ENCODE data around the gene SLC9A2. TPM values are rescaled to one million over a fixed set of nuclear protein-coding genes. Genes with fewer than 3 reads are reported as not detected.

SLC9A2 gene
- total and polyA plus RNA-seq, 2 of the 13 experiments (the other 11 are each of a cell fraction or from before 2014, with no cell fraction given), result 0.02 TPM; not detected in 1

DNA sequence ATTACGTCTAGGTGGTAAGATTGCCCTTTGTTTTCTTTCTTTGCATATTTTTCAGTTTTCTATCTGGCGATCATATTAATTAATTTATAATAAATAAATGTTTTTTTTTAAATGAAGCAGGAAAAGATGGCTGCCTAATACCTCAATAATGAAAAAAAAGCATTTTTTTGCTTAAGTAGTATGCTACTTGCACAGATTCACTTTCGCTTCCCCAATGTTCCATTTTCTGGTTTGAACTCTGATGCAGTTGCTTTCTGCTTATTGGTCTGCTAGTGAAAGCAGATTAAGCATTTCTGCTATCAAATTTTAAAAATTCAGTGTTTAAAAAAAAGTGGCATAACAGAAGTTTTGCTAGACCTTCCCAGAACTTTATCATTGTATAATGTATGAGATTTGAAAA lies 130.6 kb downstream of the SLC9A2 start:
- DNase-seq (ENCODE audit: low spot score) (no peak), FAIRE-seq (no peak), ATAC-seq (no peak)
- intact Hi-C loops (cut with micrococcal nuclease; ENCODE audit: unreplicated experiment), result no loop called here
- no peaks in the 10 kb centered on the region for H3K9me3 ChIP-seq (ENCODE audit: low read length)
- no peak overlapping the region for H3K27ac ChIP-seq (ENCODE audit: extremely low read length, insufficient read depth, low read length)
- ChIA-PET CTCF (ENCODE audit: low intra/inter-chr PET ratio, low total read pairs) (no interaction called here), POLR2A (no interaction called here)
- H3K36me3 ChIP-seq (replicated peaks in 1 of 2; ENCODE audit: control insufficient read depth in 1 of 2, insufficient read depth in 2 of 2, low read length in 2 of 2), result no peaks in the 10 kb centered on the region
- no peaks in the 10 kb centered on the region for H4K20me1 ChIP-seq (ENCODE audit: insufficient read depth, low read length)
- in situ Hi-C loops (cut with HindIII; ENCODE audit: extremely low pct_ligation_motif_present, low pct_unique_long_range_greater_than_20kb), result loop anchor here (5.0 kb wide), 1 partner anchor 52 kb away; no protein-coding TSS in a partner anchor
- TF ChIP-seq KLF6 (CRISPR knock-in tag; IDR thresholded peaks at IDR 0.05) (no peak), IRX3 (CRISPR knock-in tag; IDR thresholded peaks at IDR 0.05; ENCODE audit: borderline replicate concordance, low read depth) (no peak), ZNF335 (CRISPR knock-in tag; IDR thresholded peaks at IDR 0.05) (no peak), ZNF451 (CRISPR knock-in tag; IDR thresholded peaks at IDR 0.05) (no peak), DMAP1 (CRISPR knock-in tag; IDR thresholded peaks at IDR 0.05) (no peak), PCBP2 (optimal IDR thresholded peaks at IDR 0.05; ENCODE audit: low read depth, low read length, poor library complexity, severe bottlenecking) (no peak), NFE2L1 (CRISPR knock-in tag; IDR thresholded peaks at IDR 0.05; ENCODE audit: borderline replicate concordance) (no peak), MXI1 (IDR thresholded peaks at IDR 0.05; ENCODE audit: borderline replicate concordance, low read depth, low read length) (no peak), ARNT2 (CRISPR knock-in tag; IDR thresholded peaks at IDR 0.05; ENCODE audit: low read depth) (no peak), JUND (CRISPR knock-in tag; IDR thresholded peaks at IDR 0.05) (no peak), ARID3A (IDR thresholded peaks at IDR 0.05; ENCODE audit: low read depth, low read length) (no peak), SP1 (IDR thresholded peaks at IDR 0.05) (no peak), SP1 (CRISPR knock-in tag; IDR thresholded peaks at IDR 0.05) (no peak), NFE2 (CRISPR knock-in tag; IDR thresholded peaks at IDR 0.05) (no peak), TRIM22 (IDR thresholded peaks at IDR 0.05) (no peak)
- H3K79me2 ChIP-seq (ENCODE audit: insufficient read depth, low read length), result no peaks in the 10 kb centered on the region
- no peak overlapping the region for H3K4me3 ChIP-seq (replicated peaks in 1 of 3; ENCODE audit: insufficient read depth in 1 of 3, low read depth in 2 of 3, low read length in 3 of 3)
- BruUV-seq (replicated peaks), result no TSS peak
- WGBS (ENCODE audit: low lambda C conversion rate), result 85% methylated on average over 3 of the region's 3 CpGs
- no peak overlapping the region for H2AFZ ChIP-seq (ENCODE audit: low read length)
- no peak overlapping the region for H3K9ac ChIP-seq (ENCODE audit: insufficient read depth, low read depth, low read length)
- H3K4me2 ChIP-seq (ENCODE audit: low read depth, low read length), result no peak overlapping the region
- no peaks in the 10 kb centered on the region for H3K4me1 ChIP-seq (ENCODE audit: insufficient read depth, low read length)
- no peaks in the 10 kb centered on the region for H3K27me3 ChIP-seq (ENCODE audit: control insufficient read depth in 1 of 2, insufficient read depth in 2 of 2, low read length in 2 of 2)

All from HepG2 (cell line).